ENCODE results near the gene COL7A1. TPM values are rescaled to one million over a fixed set of nuclear protein-coding genes. Genes with fewer than 3 reads are reported as not detected.

The COL7A1 gene
- total RNA-seq (2014; rRNA removed; shearing (Covaris generic); ENCODE audit: low replicate concordance), result 1.3 and 12.2 TPM in 2 replicates

DNA sequence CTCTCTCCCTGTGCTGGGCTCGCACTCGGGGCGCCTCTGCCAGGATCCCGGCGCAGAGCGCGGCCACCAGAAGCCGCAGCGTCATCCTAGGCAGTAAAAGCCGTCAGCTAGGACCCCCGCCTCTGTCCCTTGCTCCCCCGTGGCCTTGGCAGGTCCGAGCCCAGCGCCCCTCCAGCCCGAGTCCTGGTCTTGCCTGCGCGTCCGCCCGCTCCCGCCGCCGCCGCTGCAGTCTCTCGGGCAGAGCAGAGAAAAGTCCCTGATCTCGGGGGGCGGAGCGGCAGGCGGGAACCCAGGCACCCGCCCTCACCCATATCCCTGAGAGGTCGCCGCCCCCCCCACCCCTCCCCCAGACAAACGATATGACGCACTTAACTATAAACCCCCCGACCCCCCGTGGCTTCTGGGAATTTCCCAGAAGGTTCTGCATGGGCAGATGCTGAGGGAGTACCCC, at the start of gene COL7A1:
COL7A1 (minus strand) TSS at position 255 of the 451 bp plus-strand sequence; CDS start at position 85, 170 bp downstream.
- DNase-seq, result no peak
- Histone ChIP-seq H3K9me3 (no peaks in the 10 kb centered on the region), H3K27me3 (no peaks in the 10 kb centered on the region), H3K36me3 (peaks cover 14% of the 10 kb centered on the region), H3K4me3 (no peak within 1 kb of the TSS)

DNA sequence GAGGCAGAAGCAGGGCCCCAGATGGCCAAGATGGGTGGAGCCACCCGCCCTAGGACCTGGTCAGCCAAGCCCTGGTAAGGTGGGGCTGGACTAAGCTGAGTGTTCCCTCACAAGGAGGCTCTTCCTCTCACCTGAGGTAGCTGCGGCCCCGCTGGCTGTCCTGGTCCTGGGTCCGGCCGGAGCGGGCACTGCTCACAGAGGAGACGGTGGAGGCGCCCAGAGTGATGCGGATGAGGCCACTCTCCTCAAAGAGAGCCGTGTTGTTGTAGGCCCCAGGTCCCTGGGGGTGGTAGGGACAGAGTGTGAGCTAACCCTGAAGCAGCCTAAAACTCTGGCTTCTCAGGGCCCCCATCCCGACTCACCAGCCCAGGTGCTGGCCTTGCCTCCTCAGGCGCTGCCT, 47.5 kb upstream of the COL7A1 start:
- no peak for DNase-seq
- H3K9me3 ChIP-seq, result no peaks in the 10 kb centered on the region
- H3K36me3 ChIP-seq, result no peaks in the 10 kb centered on the region
- H3K4me3 ChIP-seq, result no peak overlapping the region
- H3K27me3 ChIP-seq, result no peaks in the 10 kb centered on the region

DNA sequence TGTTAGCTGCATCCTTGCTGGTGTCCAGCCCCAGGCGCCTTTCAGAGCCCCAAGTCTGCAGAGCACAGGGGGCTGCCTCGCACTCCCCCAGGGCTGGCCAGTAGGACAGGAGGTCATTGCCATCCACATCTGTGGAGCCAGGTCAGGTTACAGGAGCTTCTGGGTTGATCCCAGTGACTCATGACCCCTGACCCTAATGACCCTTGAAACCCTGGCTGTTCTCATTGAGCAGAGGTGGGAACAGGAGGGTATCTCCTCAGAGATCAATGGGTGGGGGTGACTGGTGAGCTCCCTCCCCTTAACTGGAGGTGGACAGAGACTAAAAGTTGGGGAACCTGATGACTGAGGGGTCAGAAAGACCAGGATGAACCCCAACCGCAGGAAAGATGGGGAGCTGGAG, 46.3 kb upstream of the COL7A1 start:
- no peak for DNase-seq
- Histone ChIP-seq H3K27me3 (no peaks in the 10 kb centered on the region), H3K9me3 (no peaks in the 10 kb centered on the region), H3K36me3 (no peaks in the 10 kb centered on the region), H3K4me3 (no peak overlapping the region)

DNA sequence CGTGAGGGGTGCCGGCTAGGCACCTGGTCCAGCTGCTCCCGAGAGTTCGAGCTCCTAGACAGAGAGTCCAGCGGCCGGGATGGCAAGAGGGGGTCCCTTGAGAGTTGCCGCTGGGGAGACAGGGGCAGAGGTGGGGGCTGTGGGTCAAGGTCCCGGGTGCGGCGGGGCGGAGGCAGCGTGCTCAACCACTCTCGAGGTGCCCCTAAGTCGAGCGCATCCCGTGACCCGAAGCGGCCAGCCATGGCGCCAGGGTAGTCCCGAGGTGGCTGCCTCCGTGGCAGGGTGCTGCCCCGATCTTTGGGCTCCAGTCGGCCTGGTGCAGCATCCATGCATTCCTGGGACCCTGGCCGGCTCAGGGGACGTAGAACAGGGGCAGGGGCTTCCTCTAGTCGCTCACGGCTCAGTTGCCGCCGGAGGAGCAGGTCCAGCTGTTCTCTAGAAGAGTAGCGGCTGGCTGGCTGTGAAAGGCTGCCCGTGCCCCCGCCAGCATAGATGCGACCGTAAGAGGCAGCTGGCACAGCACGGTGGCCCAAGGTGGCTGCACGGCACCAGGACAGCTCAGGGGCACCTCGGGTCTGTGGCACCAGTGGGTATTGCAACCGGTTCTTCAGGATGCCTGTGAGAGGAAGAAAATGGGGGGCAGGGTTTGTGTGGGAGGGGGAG, 44.9 kb upstream of the COL7A1 start:
- Histone ChIP-seq H3K27me3 (no peaks in the 10 kb centered on the region), H3K36me3 (no peaks in the 10 kb centered on the region), H3K9me3 (no peaks in the 10 kb centered on the region), H3K4me3 (no peak overlapping the region)
- no peak for DNase-seq

DNA sequence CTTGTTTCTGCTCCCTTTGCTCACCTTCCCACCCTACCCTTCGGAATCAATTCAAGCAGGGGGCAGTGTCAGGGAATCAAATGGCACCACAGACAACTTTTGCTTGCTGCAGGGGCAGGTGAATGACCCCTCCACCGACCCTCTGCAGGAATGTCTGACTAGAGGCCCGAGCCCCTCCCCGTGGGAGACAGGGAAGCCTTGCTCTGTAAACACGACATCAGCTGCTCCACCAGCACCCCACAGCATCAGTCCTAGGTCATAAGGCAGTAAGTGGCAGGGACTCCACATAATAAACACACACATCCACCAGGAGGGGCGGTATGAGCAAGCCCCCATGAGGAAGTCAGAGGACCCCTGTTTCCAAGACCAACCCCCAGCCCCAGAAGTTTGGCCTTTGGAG, 42.2 kb upstream of the COL7A1 start:
- no peaks in the 10 kb centered on the region for H3K36me3 ChIP-seq
- no peaks in the 10 kb centered on the region for H3K27me3 ChIP-seq
- H3K9me3 ChIP-seq, result no peaks in the 10 kb centered on the region
- no peak for DNase-seq
- H3K4me3 ChIP-seq, result no peak overlapping the region

DNA sequence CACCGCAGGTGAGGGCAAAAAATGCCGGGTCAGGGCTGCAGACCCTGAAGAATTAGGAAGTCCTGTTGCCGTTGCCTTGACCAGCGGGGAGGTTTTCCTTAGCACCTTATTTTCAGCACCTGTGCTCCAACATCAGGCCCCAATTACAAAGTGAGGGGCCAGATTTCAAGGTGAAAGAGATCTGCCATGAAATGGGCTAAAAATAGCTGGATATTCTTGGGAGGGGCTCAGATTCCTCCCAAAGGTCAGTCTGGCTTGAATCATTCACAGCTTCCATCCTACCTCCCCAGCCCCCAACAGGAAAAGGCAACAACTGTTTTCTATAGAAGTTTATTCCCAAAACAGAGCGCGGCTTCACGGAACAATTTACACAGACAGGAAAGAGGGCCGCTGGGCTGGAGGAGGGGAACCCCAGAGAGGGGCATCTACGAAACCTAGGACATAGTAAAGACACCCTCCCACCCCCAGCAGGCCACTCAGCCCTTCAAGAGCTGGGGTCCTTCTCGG, 41.1 kb upstream of the COL7A1 start:
- peak overlapping the region; percentile 68 for H3K4me3 ChIP-seq
- DNase-seq, result no peak
- H3K36me3 ChIP-seq, result no peaks in the 10 kb centered on the region

DNA sequence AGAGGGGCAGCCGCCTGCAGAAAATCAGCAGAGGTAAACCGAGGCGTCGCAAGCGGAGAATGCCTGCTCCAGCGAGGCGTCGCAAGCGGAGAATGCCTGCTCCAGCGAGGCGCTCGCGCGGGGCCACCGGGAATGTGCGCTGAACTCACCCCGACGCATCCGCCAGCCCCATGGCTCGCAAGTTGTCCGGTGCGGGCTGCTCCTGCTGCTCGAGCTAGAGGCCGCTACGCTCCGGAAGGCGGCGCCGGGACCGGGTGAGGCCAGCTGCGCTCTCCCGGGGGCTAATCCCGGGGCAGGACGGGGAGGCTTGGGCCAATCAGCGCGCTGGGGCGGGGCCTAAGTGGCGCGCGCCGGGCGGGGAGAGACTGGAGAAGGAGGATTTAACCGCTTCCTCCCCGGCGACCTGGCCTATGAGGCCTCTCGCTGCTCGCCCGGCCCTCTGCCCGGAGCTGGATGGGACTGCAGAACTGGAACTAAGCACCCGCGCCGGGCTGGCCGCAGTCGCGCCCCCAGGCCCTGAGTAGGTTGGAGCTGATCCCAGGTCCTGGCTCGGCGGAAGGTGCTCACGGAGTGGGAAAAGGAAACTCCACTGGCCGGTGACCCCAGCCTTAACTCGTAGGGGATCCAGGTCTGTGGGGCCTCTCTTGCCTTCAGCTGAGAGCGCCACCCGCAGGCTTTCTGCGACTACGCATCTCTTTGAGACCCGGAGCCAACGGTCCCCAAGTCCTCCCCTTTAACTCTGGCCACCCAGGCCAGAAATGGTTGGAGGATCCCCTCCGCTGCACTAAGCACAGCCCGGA, 40.3 kb upstream of the COL7A1 start, which contains the start of gene SLC26A6:
SLC26A6 (minus strand) TSS at position 240 of the 800 bp plus-strand sequence; CDS start at position 172, 68 bp downstream.
- Histone ChIP-seq H3K27me3 (no peaks in the 10 kb centered on the region), H3K36me3 (no peaks in the 10 kb centered on the region), H3K9me3 (no peaks in the 10 kb centered on the region), H3K4me3 (peak within 1 kb of the TSS; percentile 68)
- peak; percentile 95 for DNase-seq

More for the DNA sequence above, 41.1 kb upstream of the COL7A1 start:
- Histone ChIP-seq H3K9me3 (no peaks in the 10 kb centered on the region), H3K27me3 (no peaks in the 10 kb centered on the region)

DNA sequence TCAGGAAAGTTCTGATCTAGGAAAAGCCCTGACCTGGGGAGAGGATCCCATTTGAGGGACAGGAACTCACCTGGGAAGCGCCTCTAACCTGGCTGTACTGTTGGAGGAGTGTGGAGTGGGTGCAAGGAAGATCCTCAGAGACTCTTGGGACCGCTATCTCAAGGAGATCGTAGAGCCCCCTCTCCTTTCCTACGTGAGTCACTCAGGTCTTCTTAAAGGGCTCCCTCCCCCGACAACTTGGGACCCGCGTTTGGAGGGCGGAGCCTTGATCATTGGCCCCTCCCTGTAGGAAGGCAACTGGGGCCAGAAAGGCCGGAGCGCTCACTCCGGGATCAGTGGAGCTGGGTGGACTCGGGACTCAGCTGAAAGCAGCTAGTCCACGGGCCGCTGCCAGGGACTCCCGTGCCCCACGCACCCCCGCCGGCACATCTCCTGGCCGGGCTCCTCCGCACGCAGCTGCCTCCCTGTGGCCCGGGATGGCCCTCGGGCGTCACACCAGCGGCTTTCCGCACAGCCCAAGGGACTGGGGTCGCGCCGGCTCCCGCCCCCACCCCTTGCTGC, 39.6 kb upstream of the COL7A1 start:
- peak overlapping the region; percentile 68 for H3K4me3 ChIP-seq
- no peaks in the 10 kb centered on the region for H3K9me3 ChIP-seq
- DNase-seq, result peak; percentile 51
- H3K27me3 ChIP-seq, result no peaks in the 10 kb centered on the region
- no peaks in the 10 kb centered on the region for H3K36me3 ChIP-seq

DNA sequence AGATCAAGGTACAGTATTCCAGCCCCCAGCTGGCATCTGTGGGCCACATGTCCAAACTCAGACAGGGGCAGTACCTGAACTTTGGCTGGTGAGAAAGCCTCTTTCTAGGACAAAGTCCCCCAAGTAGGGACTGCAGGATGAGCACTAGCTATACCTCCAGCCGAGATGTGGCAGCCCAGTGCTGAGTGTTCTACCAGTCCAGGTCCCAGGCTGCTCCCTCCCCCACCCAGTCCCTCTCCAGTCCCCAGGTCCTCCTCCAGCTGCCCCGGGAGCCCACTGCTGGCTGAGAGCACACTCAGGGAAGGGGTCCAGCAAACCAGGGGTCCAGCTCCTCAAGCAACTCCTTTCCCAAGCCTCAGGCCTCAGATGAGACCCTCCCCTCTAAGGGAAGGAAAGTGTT, 38.6 kb upstream of the COL7A1 start:
- DNase-seq, result no peak
- Histone ChIP-seq H3K4me3 (no peak overlapping the region), H3K27me3 (no peaks in the 10 kb centered on the region), H3K9me3 (no peaks in the 10 kb centered on the region), H3K36me3 (no peaks in the 10 kb centered on the region)

DNA sequence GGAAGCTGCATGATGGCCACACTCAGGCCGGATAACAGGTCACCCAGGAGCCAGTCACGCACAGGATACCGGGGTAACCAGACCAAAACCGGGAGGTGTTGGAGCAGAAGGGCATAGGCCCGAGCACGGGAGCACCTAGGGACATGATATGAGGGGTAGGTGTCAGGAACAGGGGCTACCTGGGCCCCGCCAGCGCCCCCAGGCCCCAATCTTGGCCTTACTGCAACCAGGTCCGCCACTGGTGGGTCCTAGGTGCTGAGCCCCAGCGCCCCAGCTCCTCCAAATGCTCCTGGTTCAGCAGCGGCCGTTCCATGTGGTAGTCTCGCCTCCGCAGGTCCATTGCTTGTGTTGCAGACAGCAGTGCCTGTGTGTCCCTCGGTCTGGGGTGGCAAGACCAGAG, 38.1 kb upstream of the COL7A1 start:
- H3K4me3 ChIP-seq, result no peak overlapping the region
- DNase-seq, result no peak
- H3K36me3 ChIP-seq, result no peaks in the 10 kb centered on the region
- no peaks in the 10 kb centered on the region for H3K9me3 ChIP-seq
- no peaks in the 10 kb centered on the region for H3K27me3 ChIP-seq

DNA sequence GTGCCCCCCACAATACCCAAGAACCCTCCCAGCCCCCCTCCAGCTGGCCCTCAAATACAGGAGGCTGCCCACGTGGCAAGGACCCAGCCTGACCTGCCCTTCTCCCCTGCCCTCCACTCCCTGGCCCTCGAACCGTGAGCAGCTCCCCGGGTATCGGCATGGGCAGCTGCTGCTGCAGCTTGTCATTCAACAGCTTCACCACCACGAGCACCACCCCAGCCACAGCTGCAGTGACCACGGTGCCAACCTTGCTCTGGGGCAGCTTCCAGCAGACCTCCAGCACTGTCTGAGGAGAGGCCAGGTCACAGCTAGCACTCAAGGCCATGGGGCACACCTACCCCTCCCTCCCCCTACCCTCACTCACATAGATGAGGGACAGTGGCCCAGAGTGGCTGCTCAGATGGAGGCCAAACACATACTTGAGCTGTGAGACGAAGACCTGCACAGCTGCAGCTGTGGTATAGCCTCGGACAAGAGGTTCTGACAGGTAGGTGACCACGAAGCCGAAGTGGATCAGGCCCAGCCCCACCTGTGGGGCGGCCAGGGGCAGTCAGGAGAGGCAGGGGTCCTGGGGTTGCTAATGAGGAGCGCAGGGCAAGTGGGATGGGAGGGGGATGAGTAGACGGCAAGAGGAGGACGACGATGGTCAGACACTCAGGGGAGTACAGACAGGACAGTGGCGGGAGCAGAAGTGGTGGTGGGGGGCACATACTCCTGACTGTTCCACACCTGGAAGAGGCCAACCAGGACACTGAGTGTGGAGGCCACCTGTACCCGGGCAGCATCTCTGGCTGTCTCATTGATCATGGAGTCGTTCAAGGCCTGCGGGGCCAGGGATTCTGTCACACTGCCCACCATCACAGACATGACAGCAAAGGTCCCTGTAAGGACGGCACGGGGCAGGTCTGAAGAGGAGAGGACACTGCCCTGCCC, 36.7 kb upstream of the COL7A1 start:
- no peak for DNase-seq
- no peaks in the 10 kb centered on the region for H3K27me3 ChIP-seq
- H3K36me3 ChIP-seq, result no peaks in the 10 kb centered on the region
- no peak overlapping the region for H3K4me3 ChIP-seq
- no peaks in the 10 kb centered on the region for H3K9me3 ChIP-seq

DNA sequence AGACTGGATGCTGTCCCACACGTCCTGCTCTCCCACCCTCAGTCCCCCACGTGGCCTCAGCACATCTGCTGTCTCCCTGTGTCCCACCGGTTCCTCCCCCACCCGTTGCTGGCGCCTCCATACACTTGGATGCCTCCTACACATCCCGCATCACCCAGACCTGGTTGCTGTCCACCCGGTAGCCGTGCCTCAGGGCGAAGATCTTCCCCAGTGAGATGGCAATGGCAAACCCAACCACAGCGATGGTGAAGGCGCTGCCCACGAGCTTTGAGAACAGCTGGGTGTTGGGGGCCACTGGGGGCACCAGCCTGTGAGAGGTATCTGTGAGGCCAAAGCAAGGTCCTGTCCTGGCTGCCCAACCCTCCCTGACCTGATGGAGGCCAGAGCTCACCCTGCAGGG, 35.7 kb upstream of the COL7A1 start:
- no peak for DNase-seq
- Histone ChIP-seq H3K9me3 (no peaks in the 10 kb centered on the region), H3K36me3 (no peaks in the 10 kb centered on the region), H3K4me3 (no peak overlapping the region), H3K27me3 (no peaks in the 10 kb centered on the region)

DNA sequence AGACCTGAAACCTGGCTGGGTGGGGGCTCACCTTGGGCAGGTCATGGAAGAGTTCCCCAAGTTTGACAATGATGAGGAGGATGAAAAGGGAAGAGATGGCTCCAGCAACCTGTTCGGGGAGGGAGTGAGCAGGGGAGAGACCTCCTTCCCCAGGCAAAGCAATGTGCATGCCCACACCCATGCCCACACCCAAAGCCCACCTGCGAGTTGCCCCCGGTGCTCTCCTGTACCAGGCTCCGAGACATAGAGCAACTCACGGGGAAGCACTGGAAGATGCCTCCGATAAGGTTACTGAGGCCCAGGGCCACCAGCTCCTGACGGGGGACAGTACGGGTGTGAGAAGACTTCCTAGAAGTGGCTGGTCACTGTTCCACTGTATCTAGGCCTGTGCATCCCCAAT, 35.3 kb upstream of the COL7A1 start:
- no peaks in the 10 kb centered on the region for H3K27me3 ChIP-seq
- no peaks in the 10 kb centered on the region for H3K36me3 ChIP-seq
- no peak overlapping the region for H3K4me3 ChIP-seq
- DNase-seq, result no peak
- H3K9me3 ChIP-seq, result no peaks in the 10 kb centered on the region

DNA sequence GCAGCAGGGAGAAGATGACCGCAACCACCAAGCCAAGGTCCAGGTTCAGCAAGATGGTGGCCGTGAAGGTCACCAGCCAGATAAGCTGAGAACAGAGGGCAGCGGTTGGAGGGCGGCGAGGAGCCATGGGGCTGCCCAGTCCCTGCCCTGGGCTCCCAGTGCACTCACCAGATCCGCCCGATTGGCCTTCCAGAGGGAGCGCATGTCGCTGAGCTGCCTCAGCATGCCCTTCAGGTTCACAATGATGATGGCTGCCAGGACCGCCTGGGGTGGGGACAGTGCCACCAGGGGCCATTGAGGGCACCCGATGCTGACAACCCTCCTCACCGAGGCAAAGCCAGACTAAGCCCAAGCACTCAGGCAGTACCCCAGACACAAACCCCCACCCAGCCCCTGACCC, 34.8 kb upstream of the COL7A1 start:
- no peaks in the 10 kb centered on the region for H3K27me3 ChIP-seq
- H3K36me3 ChIP-seq, result no peaks in the 10 kb centered on the region
- H3K4me3 ChIP-seq, result no peak overlapping the region
- H3K9me3 ChIP-seq, result no peaks in the 10 kb centered on the region
- no peak for DNase-seq

DNA sequence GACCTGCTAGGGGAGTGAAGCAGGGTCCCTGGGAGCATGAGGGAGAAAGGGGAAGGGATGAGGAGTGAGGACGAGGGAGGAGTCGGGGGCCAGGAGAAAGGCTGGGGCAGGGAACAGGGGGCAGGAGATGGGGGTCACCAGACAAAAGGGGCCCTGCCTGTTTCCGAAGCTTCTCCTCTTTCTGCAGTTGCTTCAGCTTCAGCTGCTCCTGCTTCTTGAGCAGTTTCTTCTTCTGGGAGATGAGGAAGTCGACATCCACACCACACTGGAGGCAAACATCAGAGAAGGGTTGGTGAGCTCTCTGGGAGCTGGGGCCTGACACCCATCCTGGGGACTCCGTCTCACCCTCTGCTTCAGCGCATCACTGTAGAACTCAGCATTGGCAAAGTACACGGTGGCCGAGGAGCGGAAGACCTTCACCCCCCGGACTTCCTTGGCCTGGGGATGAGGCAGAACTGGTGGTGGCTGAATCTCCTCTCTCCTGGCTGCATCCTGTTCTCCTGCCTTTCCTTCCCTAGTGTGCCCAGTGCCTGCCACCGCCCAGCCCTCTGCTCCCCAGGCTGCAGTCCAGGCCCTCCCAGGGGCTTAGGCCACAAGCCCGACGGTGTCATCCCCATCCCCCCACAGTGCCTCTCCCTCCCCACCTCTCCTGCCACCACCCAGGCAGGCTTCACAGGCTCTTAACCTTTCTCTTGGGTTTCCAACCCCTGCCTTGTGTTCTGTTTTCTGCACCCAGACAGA, 33.3 kb upstream of the COL7A1 start:
- Histone ChIP-seq H3K9me3 (no peaks in the 10 kb centered on the region), H3K27me3 (no peaks in the 10 kb centered on the region), H3K4me3 (no peak overlapping the region), H3K36me3 (no peaks in the 10 kb centered on the region)
- DNase-seq, result no peak

DNA sequence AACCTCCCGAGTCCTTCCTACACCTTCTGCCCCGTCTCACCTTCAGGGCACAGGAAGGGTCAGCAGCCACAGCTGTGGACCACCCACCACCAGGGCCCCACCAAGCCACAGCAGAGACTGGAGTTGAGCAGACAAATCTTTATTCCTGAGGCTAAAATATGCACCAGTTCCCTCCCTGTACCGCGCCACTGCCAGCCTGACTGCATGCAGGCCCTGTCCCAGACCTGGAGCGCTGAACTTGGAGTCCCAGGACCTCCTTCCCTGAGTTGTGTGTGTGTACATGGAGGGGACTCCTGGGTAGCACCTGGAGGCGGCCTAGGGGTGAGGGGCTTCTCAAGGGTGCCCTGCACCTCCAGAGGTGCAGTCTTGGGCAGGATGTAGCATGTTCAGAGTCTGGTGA, 30.5 kb upstream of the COL7A1 start:
- H3K9me3 ChIP-seq, result no peaks in the 10 kb centered on the region
- no peaks in the 10 kb centered on the region for H3K36me3 ChIP-seq
- no peak overlapping the region for H3K4me3 ChIP-seq
- no peak for DNase-seq
- H3K27me3 ChIP-seq, result no peaks in the 10 kb centered on the region

Measured in MG63 (cell line).